DMS79 treated with DMSO at 0.1 percent for 48 hours (cell line): ENCODE measurements around the gene OXSR1.
"Not testable (repeated sequence)": the region's sequence is repeated elsewhere in the genome, so short reads cannot be mapped to it uniquely, and the experiment has no call there.

ENCODE experiments used
- DNase-seq: peaks from one replicate; lab custom pipeline; 2025; lab: John Stamatoyannopoulos, UW

OXSR1 gene

GRCh38 chr3:38227989-38228388 is 62.7 kb downstream of the OXSR1 start:
- no peak for DNase-seq

GRCh38 chr3:38229036-38229435 is 63.7 kb downstream of the OXSR1 start:
- no peak for DNase-seq

- no peak for DNase-seq
Observed at GRCh38 chr3:38232701-38233100, 67.4 kb downstream of the OXSR1 start.

GRCh38 chr3:38235466-38235865 is 70.1 kb downstream of the OXSR1 start:
- no peak for DNase-seq

GRCh38 chr3:38238416-38239008 is 73.2 kb downstream of the OXSR1 start:
- DNase-seq: no peak

GRCh38 chr3:38242812-38243211 is 77.5 kb downstream of the OXSR1 start:
- DNase-seq: not testable (repeated sequence)

- no peak for DNase-seq
Observed at GRCh38 chr3:38245930-38246329, 80.6 kb downstream of the OXSR1 start.

GRCh38 chr3:38247366-38248035 is 82.2 kb downstream of the OXSR1 start:
- no peak for DNase-seq

- DNase-seq: no peak
Observed at GRCh38 chr3:38250198-38250597, 84.9 kb downstream of the OXSR1 start.

GRCh38 chr3:38251197-38251596 is 85.9 kb downstream of the OXSR1 start:
- DNase-seq: no peak

- DNase-seq: no peak
Observed at GRCh38 chr3:38253704-38254103, 88.4 kb downstream of the OXSR1 start.

GRCh38 chr3:38254872-38255271 is 89.5 kb downstream of the OXSR1 start:
- DNase-seq: no peak

- DNase-seq: no peak
Observed at GRCh38 chr3:38255627-38256026, 90.3 kb downstream of the OXSR1 start.

GRCh38 chr3:38257583-38257982 is 92.2 kb downstream of the OXSR1 start:
- DNase-seq: no peak

GRCh38 chr3:38260474-38260873 is 95.1 kb downstream of the OXSR1 start:
- no peak for DNase-seq

- DNase-seq: no peak
Observed at GRCh38 chr3:38264353-38264771, 99.0 kb downstream of the OXSR1 start.

GRCh38 chr3:38264779-38265178 is 99.4 kb downstream of the OXSR1 start:
- DNase-seq: no peak

- DNase-seq: no peak
Observed at GRCh38 chr3:38265604-38266307, 100.4 kb downstream of the OXSR1 start, which contains the start of gene SLC22A13. Gene SLC22A13 (plus strand): TSS chr3:38265812. CDS start chr3:38265861, 49 bp downstream.

- no peak for DNase-seq
Observed at GRCh38 chr3:38266810-38267209, 101.5 kb downstream of the OXSR1 start.

- DNase-seq: no peak
Observed at GRCh38 chr3:38267662-38268061, 102.3 kb downstream of the OXSR1 start.

- no peak for DNase-seq
Observed at GRCh38 chr3:38268087-38268486, 102.8 kb downstream of the OXSR1 start.

- DNase-seq: no peak
Observed at GRCh38 chr3:38268522-38268921, 103.2 kb downstream of the OXSR1 start.

- DNase-seq: no peak
Observed at GRCh38 chr3:38270606-38271005, 105.3 kb downstream of the OXSR1 start.
